ENCODE results near the gene GAA.

DNA sequence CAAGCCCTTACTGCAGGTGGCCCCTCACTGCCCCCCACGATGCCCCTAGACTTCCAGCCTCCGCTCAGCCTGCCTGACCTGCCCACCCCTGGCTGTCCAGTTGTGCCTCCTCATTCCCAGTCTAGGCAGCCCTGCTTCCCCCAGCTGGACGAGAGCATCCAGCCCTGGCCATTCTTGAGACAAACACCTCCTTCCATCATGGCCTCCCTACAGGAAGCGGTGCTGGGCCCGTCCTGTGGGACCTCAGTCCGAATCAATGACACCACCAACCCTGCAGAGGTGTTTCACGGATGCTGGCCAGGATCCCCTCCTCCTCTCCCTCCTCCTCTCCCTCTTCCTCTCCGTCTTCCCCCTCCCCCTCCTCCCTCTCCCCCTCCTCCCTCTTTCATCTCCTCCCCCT lies 36.7 kb upstream of the GAA start:
- TF ChIP-seq, protein P1, sequence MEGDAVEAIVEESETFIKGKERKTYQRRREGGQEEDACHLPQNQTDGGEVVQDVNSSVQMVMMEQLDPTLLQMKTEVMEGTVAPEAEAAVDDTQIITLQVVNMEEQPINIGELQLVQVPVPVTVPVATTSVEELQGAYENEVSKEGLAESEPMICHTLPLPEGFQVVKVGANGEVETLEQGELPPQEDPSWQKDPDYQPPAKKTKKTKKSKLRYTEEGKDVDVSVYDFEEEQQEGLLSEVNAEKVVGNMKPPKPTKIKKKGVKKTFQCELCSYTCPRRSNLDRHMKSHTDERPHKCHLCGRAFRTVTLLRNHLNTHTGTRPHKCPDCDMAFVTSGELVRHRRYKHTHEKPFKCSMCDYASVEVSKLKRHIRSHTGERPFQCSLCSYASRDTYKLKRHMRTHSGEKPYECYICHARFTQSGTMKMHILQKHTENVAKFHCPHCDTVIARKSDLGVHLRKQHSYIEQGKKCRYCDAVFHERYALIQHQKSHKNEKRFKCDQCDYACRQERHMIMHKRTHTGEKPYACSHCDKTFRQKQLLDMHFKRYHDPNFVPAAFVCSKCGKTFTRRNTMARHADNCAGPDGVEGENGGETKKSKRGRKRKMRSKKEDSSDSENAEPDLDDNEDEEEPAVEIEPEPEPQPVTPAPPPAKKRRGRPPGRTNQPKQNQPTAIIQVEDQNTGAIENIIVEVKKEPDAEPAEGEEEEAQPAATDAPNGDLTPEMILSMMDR (IDR thresholded peaks at IDR 0.05) = no peak
- TF ChIP-seq EZH2 (IDR thresholded peaks at IDR 0.05) = no peak
